HL-60 (cell line): Measurements from ENCODE around the gene CDC42BPA.

Experiments used
- POLR2AphosphoS5 ChIP-seq: IDR thresholded peaks from 2 replicates; pipeline ENCODE4 v1.6.1; 2012; ENCODE audit warnings: low read depth
- REST ChIP-seq: IDR thresholded peaks from 2 replicates; pipeline ENCODE4 v1.6.1; 2012; ENCODE audit warnings: low read depth; ENCODE audit not compliant: insufficient replicate concordance
- SPI1 ChIP-seq: IDR thresholded peaks from 2 replicates; pipeline ENCODE4 v1.6.1; 2012; ENCODE audit warnings: low read depth, mild to moderate bottlenecking, borderline replicate concordance
- TF ChIP-seq, protein P1 (sequence below): IDR thresholded peaks from one replicate; pipeline ENCODE4 v1.5.1; 2011; ENCODE audit warnings: low read length, control low read depth, inconsistent platforms; ENCODE audit not compliant: insufficient read depth

- TF ChIP-seq, protein P1, sequence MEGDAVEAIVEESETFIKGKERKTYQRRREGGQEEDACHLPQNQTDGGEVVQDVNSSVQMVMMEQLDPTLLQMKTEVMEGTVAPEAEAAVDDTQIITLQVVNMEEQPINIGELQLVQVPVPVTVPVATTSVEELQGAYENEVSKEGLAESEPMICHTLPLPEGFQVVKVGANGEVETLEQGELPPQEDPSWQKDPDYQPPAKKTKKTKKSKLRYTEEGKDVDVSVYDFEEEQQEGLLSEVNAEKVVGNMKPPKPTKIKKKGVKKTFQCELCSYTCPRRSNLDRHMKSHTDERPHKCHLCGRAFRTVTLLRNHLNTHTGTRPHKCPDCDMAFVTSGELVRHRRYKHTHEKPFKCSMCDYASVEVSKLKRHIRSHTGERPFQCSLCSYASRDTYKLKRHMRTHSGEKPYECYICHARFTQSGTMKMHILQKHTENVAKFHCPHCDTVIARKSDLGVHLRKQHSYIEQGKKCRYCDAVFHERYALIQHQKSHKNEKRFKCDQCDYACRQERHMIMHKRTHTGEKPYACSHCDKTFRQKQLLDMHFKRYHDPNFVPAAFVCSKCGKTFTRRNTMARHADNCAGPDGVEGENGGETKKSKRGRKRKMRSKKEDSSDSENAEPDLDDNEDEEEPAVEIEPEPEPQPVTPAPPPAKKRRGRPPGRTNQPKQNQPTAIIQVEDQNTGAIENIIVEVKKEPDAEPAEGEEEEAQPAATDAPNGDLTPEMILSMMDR, result no peak
- TF ChIP-seq POLR2AphosphoS5 (no peak), REST (no peak), SPI1 (no peak)
Measured at GRCh38 chr1:226948051-226948450, 370.2 kb downstream of the CDC42BPA start.
